Measurements from ENCODE around the gene LILRB4. TPM values are rescaled to one million over a fixed set of nuclear protein-coding genes. Genes with fewer than 3 reads are reported as not detected.
"Not testable (repeated sequence)": the region's sequence is repeated elsewhere in the genome, so short reads cannot be mapped to it uniquely, and the experiment has no call there.

Gene LILRB4
- total and polyA plus RNA-seq, 4 donors, result 8.0 to 153 (median 19.0) TPM

- DNase-seq (no peak), ATAC-seq (ENCODE audit: insufficient read depth, low FRiP score) (no peak)
- TF ChIP-seq CTCF (IDR thresholded peaks at IDR 0.05; ENCODE audit: control extremely low read depth, extremely low read depth), result no peak
- no peaks in the 10 kb centered on the region for H3K36me3 ChIP-seq (ENCODE audit: control insufficient read depth in 4 of 4, insufficient read depth in 4 of 4, low read length in 4 of 4)
- H3K9ac ChIP-seq (ENCODE audit: insufficient read depth in 1 of 2, low read length in 2 of 2), result no peak overlapping the region
- H3K9me3 ChIP-seq (ENCODE audit: control insufficient read depth in 4 of 4, insufficient read depth in 3 of 4, low read length in 3 of 4), result peaks cover 0 to 4% (median 0%) of the 10 kb centered on the region in 4 donors
- no peaks in the 10 kb centered on the region for H3K27me3 ChIP-seq (ENCODE audit: control insufficient read depth in 3 of 3, insufficient read depth in 3 of 3, low read length in 2 of 3)
- WGBS, 2 donors, result 84 to 91% methylated on average over 8 of the region's 8 CpGs
- H3K4me1 ChIP-seq (ENCODE audit: control insufficient read depth in 5 of 5, insufficient read depth in 5 of 5, low read length in 5 of 5), result peaks cover 0 to 3% (median 0%) of the 10 kb centered on the region in 5 donors
- no peak overlapping the region for H3K4me3 ChIP-seq
- H3K27ac ChIP-seq (ENCODE audit: low read depth in 1 of 2, low read length in 1 of 2), result no peak overlapping the region
Measured at GRCh38 chr19:54626757-54627156, 36.0 kb upstream of the LILRB4 start.

GRCh38 chr19:54627912-54628311 is 34.9 kb upstream of the LILRB4 start:
- H3K9ac ChIP-seq (ENCODE audit: insufficient read depth in 1 of 2, low read length in 2 of 2); H3K36me3 ChIP-seq (ENCODE audit: control insufficient read depth in 4 of 4, insufficient read depth in 4 of 4, low read length in 4 of 4); H3K4me3 ChIP-seq; H3K27ac ChIP-seq (ENCODE audit: low read depth in 1 of 2, low read length in 1 of 2); H3K4me1 ChIP-seq (ENCODE audit: control insufficient read depth in 5 of 5, insufficient read depth in 5 of 5, low read length in 5 of 5); ATAC-seq (ENCODE audit: insufficient read depth, low FRiP score); H3K9me3 ChIP-seq (ENCODE audit: control insufficient read depth in 4 of 4, insufficient read depth in 3 of 4, low read length in 3 of 4); H3K27me3 ChIP-seq (ENCODE audit: control insufficient read depth in 3 of 3, insufficient read depth in 3 of 3, low read length in 2 of 3): not testable (repeated sequence)
- DNase-seq, result peak in 1 of 3 donors; percentile 13
- 39 to 76% methylated on average over 4 of the region's 4 CpGs for WGBS, 2 donors

GRCh38 chr19:54630262-54630661 is 32.5 kb upstream of the LILRB4 start, which contains the start of gene LILRB1:
LILRB1 (plus strand) TSS chr19:54630484; CDS start chr19:54631074, 590 bp downstream.
- DNase-seq; H3K9me3 ChIP-seq (ENCODE audit: control insufficient read depth in 4 of 4, insufficient read depth in 3 of 4, low read length in 3 of 4); H3K9ac ChIP-seq (ENCODE audit: insufficient read depth in 1 of 2, low read length in 2 of 2); H3K27ac ChIP-seq (ENCODE audit: low read depth in 1 of 2, low read length in 1 of 2); H3K27me3 ChIP-seq (ENCODE audit: control insufficient read depth in 3 of 3, insufficient read depth in 3 of 3, low read length in 2 of 3); H3K4me3 ChIP-seq; H3K4me1 ChIP-seq (ENCODE audit: control insufficient read depth in 5 of 5, insufficient read depth in 5 of 5, low read length in 5 of 5); H3K36me3 ChIP-seq (ENCODE audit: control insufficient read depth in 4 of 4, insufficient read depth in 4 of 4, low read length in 4 of 4); ATAC-seq (ENCODE audit: insufficient read depth, low FRiP score): not testable (repeated sequence)
- 26 to 55% methylated on average over 9 of the region's 9 CpGs for WGBS, 2 donors

GRCh38 chr19:54630782-54631181 is 32.0 kb upstream of the LILRB4 start:
- WGBS, 2 donors, result 39 to 42% methylated on average over 6 of the region's 6 CpGs
- Histone ChIP-seq H3K27me3 (ENCODE audit: control insufficient read depth in 3 of 3, insufficient read depth in 3 of 3, low read length in 2 of 3) (no peaks in the 10 kb centered on the region), H3K9me3 (ENCODE audit: control insufficient read depth in 4 of 4, insufficient read depth in 3 of 4, low read length in 3 of 4) (peaks cover 0 to 2% (median 0%) of the 10 kb centered on the region in 4 donors), H3K9ac (ENCODE audit: insufficient read depth in 1 of 2, low read length in 2 of 2) (no peak overlapping the region), H3K36me3 (ENCODE audit: control insufficient read depth in 4 of 4, insufficient read depth in 4 of 4, low read length in 4 of 4) (no peaks in the 10 kb centered on the region), H3K4me1 (ENCODE audit: control insufficient read depth in 5 of 5, insufficient read depth in 5 of 5, low read length in 5 of 5) (peaks cover 0 to 3% (median 0%) of the 10 kb centered on the region in 5 donors), H3K4me3 (no peak overlapping the region), H3K27ac (ENCODE audit: low read depth in 1 of 2, low read length in 1 of 2) (no peak overlapping the region)
- DNase-seq (peak in 1 of 3 donors; percentile 4), ATAC-seq (ENCODE audit: insufficient read depth, low FRiP score) (no peak)
- no peak for TF ChIP-seq CTCF (IDR thresholded peaks at IDR 0.05; ENCODE audit: control extremely low read depth, extremely low read depth)

- DNase-seq; H3K9me3 ChIP-seq (ENCODE audit: control insufficient read depth in 4 of 4, insufficient read depth in 3 of 4, low read length in 3 of 4); H3K27ac ChIP-seq (ENCODE audit: low read depth in 1 of 2, low read length in 1 of 2); H3K4me1 ChIP-seq (ENCODE audit: control insufficient read depth in 5 of 5, insufficient read depth in 5 of 5, low read length in 5 of 5); H3K36me3 ChIP-seq (ENCODE audit: control insufficient read depth in 4 of 4, insufficient read depth in 4 of 4, low read length in 4 of 4); H3K4me3 ChIP-seq; H3K27me3 ChIP-seq (ENCODE audit: control insufficient read depth in 3 of 3, insufficient read depth in 3 of 3, low read length in 2 of 3); ATAC-seq (ENCODE audit: insufficient read depth, low FRiP score); H3K9ac ChIP-seq (ENCODE audit: insufficient read depth in 1 of 2, low read length in 2 of 2): not testable (repeated sequence)
- WGBS, 2 donors, result 74 to 81% methylated on average over 23 of the region's 23 CpGs
Measured at GRCh38 chr19:54631489-54632337, 31.1 kb upstream of the LILRB4 start.

GRCh38 chr19:54632517-54632916 is 30.3 kb upstream of the LILRB4 start:
- H3K27me3 ChIP-seq (ENCODE audit: control insufficient read depth in 3 of 3, insufficient read depth in 3 of 3, low read length in 2 of 3); ATAC-seq (ENCODE audit: insufficient read depth, low FRiP score); DNase-seq: not testable (repeated sequence)

More at GRCh38 chr19:54632517-54632916, 30.3 kb upstream of the LILRB4 start:
- H3K9me3 ChIP-seq (ENCODE audit: control insufficient read depth in 4 of 4, insufficient read depth in 3 of 4, low read length in 3 of 4); H3K4me1 ChIP-seq (ENCODE audit: control insufficient read depth in 5 of 5, insufficient read depth in 5 of 5, low read length in 5 of 5); H3K9ac ChIP-seq (ENCODE audit: insufficient read depth in 1 of 2, low read length in 2 of 2); H3K4me3 ChIP-seq; H3K36me3 ChIP-seq (ENCODE audit: control insufficient read depth in 4 of 4, insufficient read depth in 4 of 4, low read length in 4 of 4); H3K27ac ChIP-seq (ENCODE audit: low read depth in 1 of 2, low read length in 1 of 2): not testable (repeated sequence)
- 83 to 85% methylated on average over 16 of the region's 16 CpGs for WGBS, 2 donors

All from lung (tissue), 12 donors.